HTR-8/SVneo (cell line): ENCODE results near the gene CHD1L.
"Not testable (repeated sequence)": the region's sequence is repeated elsewhere in the genome, so short reads cannot be mapped to it uniquely, and the experiment has no call there.

Source experiments
- DNase-seq: peaks from one replicate; pipeline ENCODE4 v3.0.0; 2011; ENCODE audit warnings: low spot score, mixed read lengths; ENCODE audit not compliant: insufficient read length
- FAIRE-seq: peaks from 2 replicates; lab custom pipeline; 2011; peaks lifted over from hg19 to GRCh38; lab: Jason Lieb, UNC

The CHD1L gene

GRCh38 chr1:147225193-147225730, 17.2 kb upstream of the CHD1L start, which contains the start of gene FMO5:
Gene FMO5 (minus strand): TSS chr1:147225339. CDS start chr1:147225029, 310 bp downstream.
- DNase-seq, result peak; percentile 25
- FAIRE-seq, result no peak

- FAIRE-seq, DNase-seq: not testable (repeated sequence)
Observed at GRCh38 chr1:147231032-147231431, 11.5 kb upstream of the CHD1L start.

DNA sequence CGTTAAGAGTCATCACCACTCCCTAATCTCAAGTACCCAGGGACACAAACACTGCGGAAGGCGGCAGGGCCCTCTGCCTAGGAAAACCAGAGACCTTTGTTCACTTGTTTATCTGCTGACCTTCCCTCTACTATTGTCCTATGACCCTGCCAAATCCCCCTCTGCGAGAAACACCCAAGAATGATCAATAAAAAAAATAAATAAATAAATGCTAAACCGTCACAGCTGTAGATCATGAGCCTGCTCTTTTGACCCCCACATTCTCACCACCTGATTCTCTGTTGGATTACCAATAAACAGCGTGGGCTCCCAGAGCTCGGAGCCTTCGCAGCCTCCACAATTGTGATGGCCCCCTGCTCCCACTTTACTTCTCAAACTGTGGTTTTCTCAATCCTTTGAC, 8.6 kb upstream of the CHD1L start:
- not testable (repeated sequence) for FAIRE-seq, DNase-seq

- no peak for DNase-seq
- FAIRE-seq, result no peak
Observed at GRCh38 chr1:147235822-147236221, 6.7 kb upstream of the CHD1L start.

DNA sequence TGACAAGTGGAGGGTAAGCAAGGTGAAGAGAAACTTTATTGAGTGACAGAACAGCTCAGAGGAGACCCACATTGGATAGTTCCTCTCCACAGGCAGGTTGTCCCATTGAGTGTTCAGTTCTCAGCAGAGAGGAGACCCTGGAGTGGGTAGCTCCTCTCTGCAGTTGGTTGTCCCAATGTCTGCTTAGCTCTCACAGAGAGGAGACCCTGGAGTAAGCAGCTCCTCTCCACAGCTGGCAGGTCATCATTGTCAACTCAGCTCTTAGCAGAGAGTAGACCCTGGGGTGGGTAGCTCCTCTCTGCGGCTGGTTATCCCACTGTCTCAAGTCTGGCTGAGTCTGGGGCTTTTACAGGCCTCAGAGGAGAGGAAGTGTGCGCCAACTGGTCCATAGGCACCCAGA, 6.0 kb upstream of the CHD1L start:
- DNase-seq, result no peak

GRCh38 chr1:147236959-147237791, 5.3 kb upstream of the CHD1L start:
- DNase-seq (no peak), FAIRE-seq (no peak)

More for the DNA sequence above, 6.0 kb upstream of the CHD1L start:
- FAIRE-seq, result no peak

DNA sequence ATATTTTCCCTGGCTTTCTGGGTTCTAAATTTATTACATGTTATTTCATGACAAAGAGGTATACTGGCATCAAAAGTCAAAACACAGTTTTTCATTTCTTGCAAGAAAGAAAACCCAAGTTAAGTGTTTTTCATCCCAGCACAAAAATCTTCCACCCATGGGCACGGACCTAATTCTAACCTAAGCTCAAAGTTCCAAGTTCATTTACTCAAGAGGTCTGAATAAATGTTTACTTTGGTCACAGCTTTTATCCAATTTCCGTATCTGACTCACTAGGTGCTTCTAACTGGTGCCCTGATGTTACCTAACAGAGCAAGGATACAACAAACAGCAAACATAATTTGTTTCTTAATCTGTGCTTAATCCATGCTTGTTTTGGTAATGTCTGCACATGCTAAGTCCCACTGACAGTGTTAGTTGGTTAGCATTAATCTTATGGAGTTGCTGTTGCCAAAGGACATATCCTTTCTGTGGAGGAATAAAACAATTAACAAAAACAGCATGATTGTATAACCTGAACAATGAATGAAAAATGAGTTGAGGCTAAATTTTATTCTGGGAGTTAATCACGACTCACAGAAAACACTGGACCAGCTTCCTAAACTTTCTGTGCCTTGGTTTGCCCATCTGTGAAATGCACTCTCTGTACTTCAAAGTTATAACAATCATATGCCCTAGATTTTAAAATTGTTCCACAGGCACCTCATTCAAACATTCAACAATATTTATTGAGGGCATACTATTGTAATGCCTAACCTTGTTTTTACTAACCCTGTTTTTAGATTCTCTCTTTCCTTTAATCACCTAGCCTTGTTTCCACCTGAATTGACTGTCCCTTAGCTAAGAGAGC, 4.2 kb upstream of the CHD1L start:
- FAIRE-seq, result no peak
- DNase-seq, result no peak

DNA sequence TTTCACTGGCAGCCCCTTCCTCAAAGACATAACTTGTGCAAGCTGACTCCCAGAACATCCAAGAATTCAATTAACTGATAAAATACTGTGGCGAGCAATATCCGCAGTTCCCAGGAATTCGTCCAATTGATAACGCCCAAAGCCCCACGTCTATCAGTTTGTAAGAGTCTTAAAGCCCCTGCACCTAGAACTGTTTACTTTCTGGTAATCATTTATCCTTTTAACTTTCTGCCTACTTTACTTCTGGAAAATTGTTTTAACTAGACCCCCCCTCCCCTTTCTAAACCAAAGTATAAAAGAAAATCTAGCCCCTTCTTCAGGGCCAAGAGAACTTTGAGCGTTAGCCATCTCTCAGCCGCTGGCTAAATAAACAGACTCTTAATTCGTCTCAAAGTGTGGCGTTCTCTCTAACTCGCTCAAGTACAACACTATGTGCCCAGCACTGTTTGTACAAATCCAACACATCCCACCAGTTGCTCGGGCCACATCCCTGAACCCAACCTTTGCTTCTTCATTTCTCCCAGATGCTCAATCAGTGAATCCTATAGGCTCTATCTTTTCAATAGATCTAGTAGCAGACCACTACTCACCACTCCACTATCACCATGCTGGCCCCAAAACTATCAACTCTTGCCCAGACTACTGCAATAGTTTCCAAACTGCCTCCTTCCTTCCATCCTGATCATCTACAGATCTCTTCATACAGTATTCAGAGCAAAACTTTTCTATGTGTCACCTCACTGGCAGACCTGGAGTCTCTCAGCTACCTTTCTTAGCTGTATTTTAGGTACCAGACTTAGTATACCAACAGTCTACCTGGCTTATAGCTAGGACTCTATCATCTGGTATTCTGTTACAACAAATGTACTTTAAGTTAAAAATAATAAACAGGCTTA, 3.3 kb upstream of the CHD1L start:
- FAIRE-seq, result no peak

DNA sequence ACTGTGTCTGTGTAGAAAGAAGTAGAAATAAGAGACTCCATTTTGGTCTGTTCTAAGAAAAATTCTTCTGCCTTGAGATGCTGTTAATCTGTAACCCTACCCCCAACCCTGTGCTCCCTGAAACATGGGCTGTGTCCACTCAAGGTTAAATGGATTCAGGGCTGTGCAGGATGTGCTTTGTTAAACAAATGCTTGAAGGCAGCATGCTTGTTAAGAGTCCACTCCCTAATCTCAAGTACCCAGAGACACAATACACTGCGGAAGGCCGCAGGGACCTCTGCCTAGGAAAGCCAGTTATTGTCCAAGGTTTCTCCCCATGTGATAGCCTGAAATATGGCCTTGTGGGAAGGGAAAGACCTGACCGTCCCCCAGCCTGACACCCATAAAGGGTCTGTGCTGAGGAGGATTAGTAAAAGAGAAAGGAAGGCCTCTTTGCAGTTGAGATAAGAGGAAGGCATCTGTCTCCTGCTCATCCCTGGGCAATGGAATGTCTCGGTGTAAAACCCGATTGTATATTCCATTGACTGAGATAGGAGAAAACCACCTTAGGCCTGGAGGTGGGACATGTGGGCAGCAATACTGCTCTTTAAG, 2.3 kb upstream of the CHD1L start:
- not testable (repeated sequence) for FAIRE-seq, DNase-seq

More for the DNA sequence above, 3.3 kb upstream of the CHD1L start:
- DNase-seq, result no peak

- DNase-seq (no peak), FAIRE-seq (no peak)
Observed at GRCh38 chr1:147241934-147242448, 493 bp upstream of the CHD1L start.

GRCh38 chr1:147243228-147243685, 773 bp downstream of the CHD1L start:
- DNase-seq, result peak; percentile 18
- no peak for FAIRE-seq

DNA sequence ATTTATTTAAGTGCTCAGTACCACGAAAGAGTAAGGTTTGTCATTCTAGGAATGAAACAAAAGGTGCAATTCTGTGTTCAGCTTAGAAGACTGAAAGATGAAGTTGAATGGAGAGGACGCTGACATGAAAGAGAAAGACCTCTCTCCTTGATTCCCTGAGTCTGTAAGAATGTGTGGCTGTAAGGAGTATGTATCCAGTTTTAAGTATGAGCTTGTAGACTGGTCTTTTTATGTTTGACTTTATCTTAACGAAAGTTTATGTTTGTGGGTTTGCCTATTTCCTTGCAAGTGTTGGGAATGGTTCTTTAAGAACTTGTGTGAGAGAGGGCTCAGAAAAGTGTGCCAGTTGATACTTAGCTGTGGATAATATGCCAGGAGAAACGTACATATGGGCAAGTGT, 1.4 kb downstream of the CHD1L start:
- DNase-seq (no peak), FAIRE-seq (no peak)

DNA sequence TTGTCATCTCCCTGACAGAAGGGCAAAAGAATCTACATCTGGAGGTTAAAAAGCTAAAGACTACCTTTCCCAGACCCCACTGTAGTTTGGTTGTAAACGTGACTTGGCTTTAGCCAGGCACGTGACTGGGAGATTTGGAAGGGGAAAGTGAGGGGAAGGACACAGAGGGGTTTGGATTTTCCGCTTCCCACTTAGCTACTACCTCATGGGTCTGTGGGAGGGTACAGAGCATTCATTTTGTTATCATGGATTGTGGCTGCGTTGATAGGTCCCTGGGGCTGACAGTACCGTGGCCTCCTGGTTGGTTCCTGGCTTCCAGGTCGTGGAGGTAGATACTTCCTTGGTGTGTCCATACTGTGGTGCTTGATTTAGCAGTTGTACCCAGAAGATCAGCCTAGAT, 2.6 kb downstream of the CHD1L start:
- DNase-seq (no peak), FAIRE-seq (no peak)

GRCh38 chr1:147245586-147246021, 3.1 kb downstream of the CHD1L start:
- FAIRE-seq, result no peak
- no peak for DNase-seq

DNA sequence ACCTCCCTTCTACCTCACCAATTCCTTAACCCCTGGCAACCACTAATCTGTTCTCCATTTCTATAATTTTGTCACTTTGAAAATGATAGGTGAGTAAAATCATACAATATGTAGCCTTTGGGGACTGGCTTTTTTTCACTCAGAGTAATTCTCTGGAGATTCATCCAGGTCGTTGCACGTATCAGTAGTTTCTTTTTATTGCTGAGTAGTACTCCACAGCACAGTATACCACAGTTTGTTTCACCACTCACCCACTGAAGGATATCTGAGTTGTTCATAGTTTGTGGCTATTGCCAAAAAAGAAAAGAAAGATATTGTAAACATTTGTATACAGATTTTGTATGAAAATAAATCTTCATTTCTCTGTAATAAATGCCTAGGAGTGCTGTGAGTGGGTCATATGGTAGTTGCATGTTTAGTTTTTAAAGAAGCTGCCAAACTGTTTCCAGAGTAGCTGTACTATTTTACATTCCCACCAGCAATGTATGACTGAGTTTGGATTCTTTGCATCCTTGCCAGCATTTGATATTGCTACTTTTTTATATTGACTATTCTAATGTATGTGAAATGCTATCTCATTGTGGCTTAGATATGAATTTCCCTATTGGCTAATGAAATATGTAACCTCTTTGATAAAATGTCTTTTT, 3.7 kb downstream of the CHD1L start:
- FAIRE-seq (no peak), DNase-seq (no peak)

DNA sequence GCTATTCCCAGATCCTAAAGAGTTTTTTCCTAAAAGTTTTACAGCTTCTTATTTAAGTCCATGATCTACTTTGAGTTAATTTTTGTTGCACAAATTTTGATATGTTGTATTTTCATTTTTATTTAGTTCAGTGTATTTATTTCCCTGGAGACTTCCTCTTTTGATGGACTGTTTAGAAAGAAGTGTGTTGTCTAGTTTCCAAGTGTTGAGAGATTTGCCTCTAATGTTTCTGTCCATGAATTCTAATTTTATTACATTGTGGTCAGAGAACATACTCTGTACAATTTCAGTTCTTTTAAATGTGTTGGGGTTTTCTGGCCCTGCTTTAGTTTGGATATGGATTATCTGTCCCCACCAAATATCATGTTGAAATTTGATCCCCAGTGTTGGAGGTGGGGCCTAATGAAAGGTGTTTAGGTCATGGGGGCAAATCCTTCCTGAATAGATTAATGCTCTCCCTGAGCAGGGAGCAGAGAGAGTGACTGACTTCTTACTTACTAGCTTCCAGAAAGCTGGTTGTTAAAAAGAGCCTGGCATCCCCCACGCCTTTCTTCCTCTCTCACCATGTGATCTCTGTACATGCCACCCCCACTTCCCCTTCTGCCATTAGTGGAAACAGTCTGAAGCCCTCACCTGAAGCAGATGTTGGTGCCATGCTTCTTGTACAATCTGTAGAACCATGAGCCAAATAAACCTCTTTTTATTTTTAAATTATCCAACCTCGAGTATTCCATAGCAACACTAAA, 4.6 kb downstream of the CHD1L start:
- FAIRE-seq, result no peak
- no peak for DNase-seq

GRCh38 chr1:147247656-147248238, 5.3 kb downstream of the CHD1L start:
- no peak for DNase-seq
- FAIRE-seq, result no peak
